Measurements from ENCODE around the gene BEAN1.

- no peak for TF ChIP-seq CTCF (IDR thresholded peaks at IDR 0.05)
- TF ChIP-seq POLR2A (IDR thresholded peaks at IDR 0.05) = no peak
- no peak for TF ChIP-seq POLR2AphosphoS5 (IDR thresholded peaks at IDR 0.05)
Measured at GRCh38 chr16:66428682-66429251, 1.7 kb downstream of the BEAN1 start.

Data from transverse colon (tissue), 4 donors.